Kidney (tissue), 14 donors: ENCODE measurements around the gene ZDHHC8. TPM values are rescaled to one million over a fixed set of nuclear protein-coding genes. Genes with fewer than 3 reads are reported as not detected.

Source experiments
- DNase-seq, 5 donors: peaks; one replicate each; pipeline ENCODE4 v3.0.0-alpha.2; 2013 to 2020
- FAIRE-seq: peaks from 2 replicates; lab custom pipeline; 2012; peaks lifted over from hg19 to GRCh38; lab: Jason Lieb, UNC
- H3K27ac ChIP-seq, 2 donors: one replicate each; pipeline ENCODE4 v1.7.0; 2013; ENCODE audit warnings: low read depth in 2 of 2, low read length in 2 of 2, inconsistent platforms in 1 of 2
- H3K27me3 ChIP-seq: one replicate; pipeline ENCODE4 v1.7.1; 2013; ENCODE audit warnings: low read length, inconsistent platforms; ENCODE audit not compliant: control insufficient read depth, insufficient read depth
- H3K36me3 ChIP-seq, 3 donors: one replicate each; pipeline versions ENCODE4 v1.7.0 to v1.7.1; 2013; ENCODE audit warnings: low read length in 3 of 3, control low read depth in 1 of 3, inconsistent platforms in 1 of 3; ENCODE audit not compliant: insufficient read depth in 3 of 3, control insufficient read depth in 2 of 3
- H3K4me1 ChIP-seq, 3 donors: one replicate each; pipeline versions ENCODE4 v1.7.0 to v1.7.1; 2013; ENCODE audit warnings: low read length in 3 of 3, inconsistent platforms in 1 of 3, low read depth in 1 of 3; ENCODE audit not compliant: control insufficient read depth in 2 of 3, insufficient read depth in 2 of 3
- H3K4me3 ChIP-seq, 3 donors: one replicate each; pipeline versions ENCODE4 v1.7.0 to v1.8.1; 2013; ENCODE audit warnings: low read length in 3 of 3, control low read depth in 1 of 3, inconsistent platforms in 1 of 3
- H3K9ac ChIP-seq, 3 donors: one replicate each; pipeline versions ENCODE4 v1.7.0 to v1.7.1; 2013; ENCODE audit warnings: low read length in 3 of 3, control low read depth in 1 of 3, inconsistent platforms in 1 of 3
- H3K9me3 ChIP-seq, 3 donors: one replicate each; pipeline versions ENCODE4 v1.7.0 to v1.7.1; 2013; ENCODE audit warnings: low read length in 3 of 3, control low read depth in 1 of 3, inconsistent platforms in 1 of 3; ENCODE audit not compliant: control insufficient read depth in 2 of 3, insufficient read depth in 1 of 3
- intact Hi-C: fragments of 100-400 bp; cut with DNase I; formaldehyde crosslinking; loops from one replicate; pipeline ENCODE4 v1.11.1; 2022
- polyA plus RNA-seq: library from polyadenylated mRNA; stranded (reverse); fragments of 350-450 nt; fragmentation: Illumina TruSeq; extraction: RNeasy Lipid Tissue Mini Kit (QIAGEN cat#74804); gene quantifications from one replicate; pipeline ENCODE4 v1.2.3, GENCODE V29; 2014; ENCODE audit warnings: low read depth, low replicate concordance; ENCODE audit not compliant: insufficient read depth
- total RNA-seq: library from RNA; stranded (reverse); fragmentation: NEBNext Ultra II Directional; extraction: Animal tissue kit (Norgen Biotek cat#: 25700); gene quantifications from one replicate; pipeline ENCODE4 v1.2.1, GENCODE V29; 2021
- TF ChIP-seq, protein P1 (sequence below): IDR thresholded peaks from 3 replicates; pipeline ENCODE4 v1.5.1; 2012; ENCODE audit warnings: mild to moderate bottlenecking, moderate library complexity, borderline replicate concordance; ENCODE audit not compliant: insufficient read depth; ENCODE audit errors: extremely low read depth
- donor health status: control.
- donor health status: control.
- donor health status: control.
- donor health status: control.
- donor health status: control.
- donor health status: DM: yes; HTN: yes; CAD: no.
- donor health status: Normal renal cell carcinoma (clear cell type).

ZDHHC8 gene
- total and polyA plus RNA-seq, 2 donors from 2014 or later: 18.8 to 57.1 TPM

DNA sequence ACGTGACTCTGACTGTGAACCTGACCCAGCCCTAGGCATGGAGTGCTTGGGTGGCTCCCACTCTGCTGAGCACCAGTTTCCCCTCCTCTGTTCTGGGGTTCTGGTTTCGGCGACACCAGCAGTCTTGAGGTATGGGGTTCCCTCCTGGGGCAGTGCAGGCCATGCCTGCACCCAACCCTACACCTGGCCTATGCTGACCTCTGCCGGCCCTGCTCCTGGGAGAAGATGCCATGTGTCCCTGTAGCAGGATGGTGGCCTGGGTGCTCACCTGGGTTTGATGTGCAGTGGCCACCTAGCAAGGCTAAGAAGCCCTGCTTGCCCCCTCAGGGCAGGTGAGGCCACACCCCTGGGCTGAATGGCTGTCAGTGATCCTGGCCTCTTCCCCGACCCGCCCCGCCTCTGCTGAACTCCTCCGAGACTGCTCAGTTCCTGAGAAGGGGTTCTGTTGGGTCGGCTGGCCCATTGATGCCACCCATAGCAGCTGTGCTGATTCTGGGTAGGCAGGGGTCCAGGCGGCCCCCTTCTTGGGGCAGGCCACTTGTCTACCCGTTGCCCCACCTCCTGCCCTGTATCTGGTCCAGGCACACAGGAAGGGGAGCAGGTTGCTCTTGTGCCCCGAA lies 2.4 kb downstream of the ZDHHC8 start:
- no peaks in the 10 kb centered on the region for H3K36me3 ChIP-seq
- FAIRE-seq (no peak), DNase-seq (no peak)
- no peaks in the 10 kb centered on the region for H3K27me3 ChIP-seq
- no peak overlapping the region for H3K4me3 ChIP-seq
- TF ChIP-seq, protein P1, sequence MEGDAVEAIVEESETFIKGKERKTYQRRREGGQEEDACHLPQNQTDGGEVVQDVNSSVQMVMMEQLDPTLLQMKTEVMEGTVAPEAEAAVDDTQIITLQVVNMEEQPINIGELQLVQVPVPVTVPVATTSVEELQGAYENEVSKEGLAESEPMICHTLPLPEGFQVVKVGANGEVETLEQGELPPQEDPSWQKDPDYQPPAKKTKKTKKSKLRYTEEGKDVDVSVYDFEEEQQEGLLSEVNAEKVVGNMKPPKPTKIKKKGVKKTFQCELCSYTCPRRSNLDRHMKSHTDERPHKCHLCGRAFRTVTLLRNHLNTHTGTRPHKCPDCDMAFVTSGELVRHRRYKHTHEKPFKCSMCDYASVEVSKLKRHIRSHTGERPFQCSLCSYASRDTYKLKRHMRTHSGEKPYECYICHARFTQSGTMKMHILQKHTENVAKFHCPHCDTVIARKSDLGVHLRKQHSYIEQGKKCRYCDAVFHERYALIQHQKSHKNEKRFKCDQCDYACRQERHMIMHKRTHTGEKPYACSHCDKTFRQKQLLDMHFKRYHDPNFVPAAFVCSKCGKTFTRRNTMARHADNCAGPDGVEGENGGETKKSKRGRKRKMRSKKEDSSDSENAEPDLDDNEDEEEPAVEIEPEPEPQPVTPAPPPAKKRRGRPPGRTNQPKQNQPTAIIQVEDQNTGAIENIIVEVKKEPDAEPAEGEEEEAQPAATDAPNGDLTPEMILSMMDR: no peak
- H3K9me3 ChIP-seq: no peaks in the 10 kb centered on the region
- intact Hi-C loops: no loop called here
- H3K27ac ChIP-seq: no peak overlapping the region
- H3K9ac ChIP-seq: no peak overlapping the region
- H3K4me1 ChIP-seq: peaks cover 0 to 53% (median 7%) of the 10 kb centered on the region in 3 donors

DNA sequence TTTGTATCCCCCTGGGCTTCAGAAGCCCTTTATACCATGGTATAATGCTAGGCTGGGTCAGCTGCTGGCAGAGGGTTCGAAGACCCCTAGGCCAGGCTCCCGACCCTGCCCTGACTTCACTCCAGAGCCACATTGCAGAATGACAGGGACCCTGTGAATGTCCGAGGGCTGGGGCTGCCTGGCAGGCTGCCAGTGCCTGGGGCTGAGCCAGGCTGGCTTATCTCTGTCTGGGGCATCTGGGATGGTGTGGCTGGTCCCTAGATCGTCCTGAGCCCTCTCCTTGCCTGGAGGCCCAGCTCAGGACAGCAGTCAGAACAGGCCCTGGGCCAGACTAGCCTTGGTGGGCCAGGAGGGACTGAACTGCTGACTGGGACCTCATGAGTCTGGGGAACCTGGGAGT lies 3.7 kb downstream of the ZDHHC8 start:
- intact Hi-C loops: no loop called here
- H3K36me3 ChIP-seq: peaks cover 0 to 4% (median 0%) of the 10 kb centered on the region in 3 donors
- FAIRE-seq (no peak), DNase-seq (no peak)
- no peaks in the 10 kb centered on the region for H3K9me3 ChIP-seq
- no peak overlapping the region for H3K4me3 ChIP-seq
- peaks cover 0 to 50% (median 7%) of the 10 kb centered on the region in 3 donors for H3K4me1 ChIP-seq
- TF ChIP-seq, protein P1: no peak
- peak overlapping the region in 1 of 3 donors; percentile 40 for H3K9ac ChIP-seq
- no peaks in the 10 kb centered on the region for H3K27me3 ChIP-seq
- no peak overlapping the region for H3K27ac ChIP-seq

DNA sequence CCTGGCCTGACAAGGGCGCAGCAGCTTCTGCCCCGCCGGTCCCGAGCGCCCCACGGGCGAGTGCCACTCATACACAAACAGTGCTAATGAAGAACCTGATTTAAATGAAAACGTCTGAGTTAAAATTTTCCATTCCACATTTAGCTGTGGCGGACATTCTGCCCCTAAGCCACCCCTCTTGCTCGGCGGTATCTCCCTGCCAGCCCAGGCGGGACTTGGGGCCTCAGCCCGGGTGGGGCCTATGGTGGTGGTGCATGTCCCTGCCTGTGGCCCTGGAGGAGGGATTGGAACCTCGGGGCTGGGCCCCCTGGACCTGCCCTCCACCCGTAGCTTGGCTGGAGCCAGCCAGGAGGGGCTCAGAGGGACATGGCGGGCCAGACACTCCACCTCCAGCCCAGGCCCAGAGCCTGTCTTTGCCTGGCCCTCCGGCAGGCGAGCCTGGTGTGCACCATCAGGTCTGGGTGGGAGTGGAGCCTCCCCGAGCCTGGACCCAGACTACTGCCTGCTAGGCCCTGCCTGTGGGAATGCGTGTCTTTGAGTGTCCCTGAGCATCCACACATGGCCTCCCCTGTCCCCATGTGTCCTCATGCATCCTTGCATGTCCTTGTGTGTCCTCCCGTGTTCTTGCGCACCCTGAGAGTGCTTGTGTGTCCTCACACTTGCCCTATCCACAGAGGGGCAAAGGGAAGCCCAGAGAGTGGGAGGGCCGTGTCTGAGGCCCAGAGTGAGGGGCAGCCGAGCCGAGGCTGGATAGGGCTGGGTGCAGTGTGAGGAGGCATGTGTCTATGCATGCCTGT lies 4.4 kb downstream of the ZDHHC8 start:
- no peak overlapping the region for H3K27ac ChIP-seq
- DNase-seq (no peak), FAIRE-seq (no peak)
- H3K27me3 ChIP-seq: no peaks in the 10 kb centered on the region
- peaks cover 0 to 4% (median 0%) of the 10 kb centered on the region in 3 donors for H3K36me3 ChIP-seq
- no peak overlapping the region for H3K4me3 ChIP-seq
- intact Hi-C loops: no loop called here
- no peaks in the 10 kb centered on the region for H3K9me3 ChIP-seq
- H3K9ac ChIP-seq: peak overlapping the region in 1 of 3 donors; percentile 40
- H3K4me1 ChIP-seq: peaks cover 0 to 44% (median 7%) of the 10 kb centered on the region in 3 donors
- TF ChIP-seq, protein P1: no peak
